SK-N-SH treated with all-trans-retinoic acid at 6 μM for 48 hours (cell line): ENCODE data around the gene TMEM60.

Experiments used
- ARNTL ChIP-seq: fragments of 450-650 bp; formaldehyde crosslinking; IDR thresholded peaks from 2 replicates; pipeline ENCODE4 v1.5.0; 2020; ENCODE audit warnings: low read depth, mild to moderate bottlenecking, moderate library complexity, borderline replicate concordance
- ESRRG ChIP-seq: fragments of 250-450 bp; sonication (Bioruptor Pico); IDR thresholded peaks from 2 replicates; pipeline ENCODE4 v1.6.1; 2021; ENCODE audit warnings: mild to moderate bottlenecking
- RARB ChIP-seq: fragments of 250-450 bp; sonication (Bioruptor Pico); IDR thresholded peaks from 2 replicates; pipeline ENCODE4 v1.8.0; 2021; ENCODE audit warnings: mild to moderate bottlenecking, moderate library complexity
- SNAI2 ChIP-seq: fragments of 250-450 bp; sonication (Bioruptor Pico); IDR thresholded peaks from 2 replicates; pipeline ENCODE4 v1.5.0; 2020; ENCODE audit warnings: mild to moderate bottlenecking, moderate library complexity
- TOX ChIP-seq: fragments of 250-450 bp; sonication (Bioruptor Pico); IDR thresholded peaks from 2 replicates; pipeline ENCODE4 v1.8.0; 2021; ENCODE audit warnings: mild to moderate bottlenecking, moderate library complexity, borderline replicate concordance
- ZC3H10 ChIP-seq: fragments of 250-450 bp; sonication (Bioruptor Pico); IDR thresholded peaks from 2 replicates; pipeline ENCODE4 v1.5.1; 2021; ENCODE audit warnings: mild to moderate bottlenecking, moderate library complexity
- ZFP3 ChIP-seq: fragments of 250-450 bp; sonication (Bioruptor Pico); IDR thresholded peaks from 2 replicates; pipeline ENCODE4 v1.5.0; 2020; ENCODE audit warnings: mild to moderate bottlenecking, moderate library complexity
- ZFP30 ChIP-seq: fragments of 450-650 bp; formaldehyde crosslinking; IDR thresholded peaks from 2 replicates; pipeline ENCODE4 v1.5.0; 2022; ENCODE audit warnings: mild to moderate bottlenecking, moderate library complexity
- ZNF565 ChIP-seq: fragments of 450-650 bp; formaldehyde crosslinking; conservative IDR thresholded peaks from 2 replicates; pipeline ENCODE4 v1.5.0; 2020; ENCODE audit warnings: low read depth, mild to moderate bottlenecking, moderate library complexity
- ZNF70 ChIP-seq: fragments of 450-650 bp; formaldehyde crosslinking; IDR thresholded peaks from 2 replicates; pipeline ENCODE4 v1.5.0; 2020; ENCODE audit warnings: mild to moderate bottlenecking, moderate library complexity
- ZNF8 ChIP-seq: fragments of 450-650 bp; formaldehyde crosslinking; IDR thresholded peaks from 2 replicates; pipeline ENCODE4 v1.5.0; 2020; ENCODE audit warnings: mild to moderate bottlenecking, moderate library complexity
- TF ChIP-seq, protein P1 (sequence below): fragments of 250-450 bp; sonication (Bioruptor Pico); IDR thresholded peaks from 2 replicates; pipeline ENCODE4 v1.8.0; 2020; ENCODE audit warnings: mild to moderate bottlenecking, moderate library complexity, borderline replicate concordance
- TF ChIP-seq, protein P2 (sequence below): fragments of 250-450 bp; sonication (Bioruptor Pico); IDR thresholded peaks from 2 replicates; pipeline ENCODE4 v1.5.1; 2020; ENCODE audit warnings: low read depth, mild to moderate bottlenecking, moderate library complexity
- TF ChIP-seq, protein P3 (sequence below): fragments of 250-450 bp; sonication (Bioruptor Pico); IDR thresholded peaks from 2 replicates; pipeline ENCODE4 v1.8.0; 2021; ENCODE audit warnings: low read depth, mild to moderate bottlenecking, moderate library complexity, borderline replicate concordance

DNA sequence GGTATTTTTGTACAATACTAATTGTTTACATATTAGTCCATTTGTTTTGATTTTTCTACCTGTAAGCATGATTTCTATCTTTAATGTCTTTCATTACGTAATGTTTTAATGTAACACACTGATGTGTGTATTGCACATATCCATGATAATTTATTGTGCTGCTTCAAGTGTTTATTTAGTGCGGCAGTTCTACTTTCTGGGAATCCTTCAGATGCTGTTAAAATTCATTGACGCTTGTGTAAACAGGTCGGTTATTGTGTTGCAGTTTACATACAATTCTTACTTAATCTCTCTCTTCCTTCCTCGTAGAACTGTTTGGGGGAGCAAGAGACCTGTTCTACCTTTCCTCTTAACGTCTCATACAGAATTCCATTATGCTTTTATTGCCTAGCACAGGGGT lies 6.9 kb downstream of the TMEM60 start:
- TF ChIP-seq SNAI2 (CRISPR knock-in tag) = no peak
- TF ChIP-seq, protein P1, sequence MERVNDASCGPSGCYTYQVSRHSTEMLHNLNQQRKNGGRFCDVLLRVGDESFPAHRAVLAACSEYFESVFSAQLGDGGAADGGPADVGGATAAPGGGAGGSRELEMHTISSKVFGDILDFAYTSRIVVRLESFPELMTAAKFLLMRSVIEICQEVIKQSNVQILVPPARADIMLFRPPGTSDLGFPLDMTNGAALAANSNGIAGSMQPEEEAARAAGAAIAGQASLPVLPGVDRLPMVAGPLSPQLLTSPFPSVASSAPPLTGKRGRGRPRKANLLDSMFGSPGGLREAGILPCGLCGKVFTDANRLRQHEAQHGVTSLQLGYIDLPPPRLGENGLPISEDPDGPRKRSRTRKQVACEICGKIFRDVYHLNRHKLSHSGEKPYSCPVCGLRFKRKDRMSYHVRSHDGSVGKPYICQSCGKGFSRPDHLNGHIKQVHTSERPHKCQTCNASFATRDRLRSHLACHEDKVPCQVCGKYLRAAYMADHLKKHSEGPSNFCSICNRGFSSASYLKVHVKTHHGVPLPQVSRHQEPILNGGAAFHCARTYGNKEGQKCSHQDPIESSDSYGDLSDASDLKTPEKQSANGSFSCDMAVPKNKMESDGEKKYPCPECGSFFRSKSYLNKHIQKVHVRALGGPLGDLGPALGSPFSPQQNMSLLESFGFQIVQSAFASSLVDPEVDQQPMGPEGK = no peak
- TF ChIP-seq ZNF70 = no peak
- no peak for TF ChIP-seq TOX
- TF ChIP-seq ZFP3 (CRISPR knock-in tag) = no peak
- no peak for TF ChIP-seq ZNF8
- TF ChIP-seq RARB = no peak
- no peak for TF ChIP-seq ESRRG (CRISPR knock-in tag)
- no peak for TF ChIP-seq ARNTL
- no peak for TF ChIP-seq ZNF565 (CRISPR knock-in tag)
- no peak for TF ChIP-seq ZC3H10
- no peak for TF ChIP-seq ZFP30 (CRISPR knock-in tag)
- TF ChIP-seq, protein P2, sequence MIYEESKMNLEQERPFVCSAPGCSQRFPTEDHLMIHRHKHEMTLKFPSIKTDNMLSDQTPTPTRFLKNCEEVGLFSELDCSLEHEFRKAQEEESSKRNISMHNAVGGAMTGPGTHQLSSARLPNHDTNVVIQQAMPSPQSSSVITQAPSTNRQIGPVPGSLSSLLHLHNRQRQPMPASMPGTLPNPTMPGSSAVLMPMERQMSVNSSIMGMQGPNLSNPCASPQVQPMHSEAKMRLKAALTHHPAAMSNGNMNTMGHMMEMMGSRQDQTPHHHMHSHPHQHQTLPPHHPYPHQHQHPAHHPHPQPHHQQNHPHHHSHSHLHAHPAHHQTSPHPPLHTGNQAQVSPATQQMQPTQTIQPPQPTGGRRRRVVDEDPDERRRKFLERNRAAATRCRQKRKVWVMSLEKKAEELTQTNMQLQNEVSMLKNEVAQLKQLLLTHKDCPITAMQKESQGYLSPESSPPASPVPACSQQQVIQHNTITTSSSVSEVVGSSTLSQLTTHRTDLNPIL (CRISPR knock-in tag) = no peak
- TF ChIP-seq, protein P3, sequence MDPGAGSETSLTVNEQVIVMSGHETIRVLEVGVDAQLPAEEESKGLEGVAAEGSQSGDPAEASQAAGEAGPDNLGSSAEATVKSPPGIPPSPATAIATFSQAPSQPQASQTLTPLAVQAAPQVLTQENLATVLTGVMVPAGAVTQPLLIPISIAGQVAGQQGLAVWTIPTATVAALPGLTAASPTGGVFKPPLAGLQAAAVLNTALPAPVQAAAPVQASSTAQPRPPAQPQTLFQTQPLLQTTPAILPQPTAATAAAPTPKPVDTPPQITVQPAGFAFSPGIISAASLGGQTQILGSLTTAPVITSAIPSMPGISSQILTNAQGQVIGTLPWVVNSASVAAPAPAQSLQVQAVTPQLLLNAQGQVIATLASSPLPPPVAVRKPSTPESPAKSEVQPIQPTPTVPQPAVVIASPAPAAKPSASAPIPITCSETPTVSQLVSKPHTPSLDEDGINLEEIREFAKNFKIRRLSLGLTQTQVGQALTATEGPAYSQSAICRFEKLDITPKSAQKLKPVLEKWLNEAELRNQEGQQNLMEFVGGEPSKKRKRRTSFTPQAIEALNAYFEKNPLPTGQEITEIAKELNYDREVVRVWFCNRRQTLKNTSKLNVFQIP (CRISPR knock-in tag) = no peak
